ENCODE data around the gene RO60. TPM values are rescaled to one million over a fixed set of nuclear protein-coding genes. Genes with fewer than 3 reads are reported as not detected.

The RO60 gene
- total RNA-seq, 1 donor from 2014 or later = 62.4 TPM

DNA sequence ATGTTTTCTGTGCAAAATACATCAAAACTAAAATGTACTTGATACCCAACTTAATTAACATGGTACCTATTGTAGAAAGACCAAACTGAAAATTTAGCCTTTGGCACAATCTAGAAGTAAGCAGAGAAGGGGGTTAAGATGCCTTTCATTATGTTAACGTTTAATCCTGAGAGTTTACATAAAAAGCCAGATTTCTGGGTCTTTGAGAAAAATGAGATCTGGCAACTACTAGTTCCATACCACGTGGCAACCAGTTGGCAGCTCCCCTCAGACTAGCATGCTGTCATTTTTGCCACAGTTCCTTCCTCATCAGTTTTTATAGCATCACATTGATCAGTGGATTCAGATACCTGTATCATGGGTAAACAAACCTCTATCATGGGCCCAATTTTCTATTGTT lies 1.5 kb downstream of the RO60 start:
- no peak for DNase-seq (ENCODE audit: low spot score)

DNA sequence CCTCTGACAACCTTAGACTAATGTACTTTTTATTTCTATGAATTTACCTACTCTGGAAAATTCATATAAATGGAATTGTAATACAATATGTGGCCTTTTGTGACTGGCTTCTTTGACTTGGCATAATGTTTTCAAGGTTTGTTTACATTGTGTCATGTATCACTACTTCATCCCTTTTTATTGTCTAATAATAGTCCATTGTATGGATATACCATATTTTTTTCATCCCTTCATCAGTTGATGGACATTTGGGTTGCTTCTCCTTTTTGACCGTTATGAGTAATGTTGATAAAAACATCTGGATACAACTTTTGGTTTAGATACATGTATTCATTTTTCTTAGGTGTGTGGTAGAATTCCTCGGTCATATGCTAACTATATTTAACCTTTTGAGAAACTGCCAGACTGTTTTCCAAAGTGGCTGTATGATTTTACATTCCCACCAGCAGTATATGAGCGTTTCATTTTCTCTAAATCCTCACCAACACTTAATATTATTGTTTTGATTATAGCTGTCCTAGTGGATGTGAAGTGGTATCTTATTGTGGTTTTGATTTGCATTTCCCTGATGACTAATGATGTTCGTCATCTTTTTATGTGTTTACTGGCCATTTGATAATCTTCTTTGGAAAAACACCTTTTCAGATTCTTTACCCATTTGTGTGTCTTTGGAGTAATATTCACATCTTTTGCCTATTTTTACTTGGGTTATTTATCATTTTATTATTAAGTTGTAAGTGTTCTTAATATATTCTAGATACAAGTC lies 3.5 kb downstream of the RO60 start:
- DNase-seq (ENCODE audit: low spot score) = no peak

DNA sequence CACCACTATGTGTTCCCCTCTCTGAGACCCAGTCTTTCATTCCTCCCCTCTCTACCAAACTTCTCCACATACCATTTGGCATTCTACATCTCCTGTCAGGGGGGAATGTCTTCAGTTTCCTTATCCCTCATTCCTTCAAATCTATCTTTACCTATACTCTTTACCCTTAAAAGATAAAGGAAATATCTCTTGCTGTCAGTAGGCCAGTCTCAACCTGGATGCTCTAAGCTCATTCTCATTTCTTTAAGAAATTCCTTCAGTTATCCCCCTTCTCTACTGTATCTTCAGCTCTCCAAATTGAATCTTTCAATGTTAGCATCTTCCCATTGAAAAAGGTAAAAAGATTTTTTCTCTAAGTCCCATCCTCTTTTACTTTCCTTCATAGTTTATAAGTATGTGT lies 6.5 kb downstream of the RO60 start:
- DNase-seq (ENCODE audit: low spot score) = no peak

DNA sequence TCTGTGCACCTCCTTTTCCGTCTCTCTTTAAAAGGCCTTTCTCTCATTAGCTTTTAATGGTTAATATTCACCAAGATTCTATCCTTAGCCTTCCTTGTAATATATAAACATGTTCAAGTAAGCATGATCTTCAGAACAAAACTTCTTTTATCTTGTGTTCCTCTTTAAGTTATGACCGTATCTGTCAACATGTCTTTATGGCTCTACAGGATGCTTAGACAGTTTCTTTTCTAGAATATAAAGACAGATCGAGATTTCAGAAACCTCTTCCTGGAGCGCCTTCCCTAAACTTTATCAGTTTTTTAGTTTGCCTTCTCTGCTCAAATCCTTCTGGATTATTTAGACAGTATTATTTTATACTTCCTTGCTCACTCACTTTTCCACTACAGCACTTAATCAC lies 7.2 kb downstream of the RO60 start:
- DNase-seq (ENCODE audit: low spot score) = no peak

- DNase-seq (ENCODE audit: low spot score) = no peak
These were observed 8.6 kb downstream of the RO60 start for GRCh38 chr1:193068013-193068412.

DNA sequence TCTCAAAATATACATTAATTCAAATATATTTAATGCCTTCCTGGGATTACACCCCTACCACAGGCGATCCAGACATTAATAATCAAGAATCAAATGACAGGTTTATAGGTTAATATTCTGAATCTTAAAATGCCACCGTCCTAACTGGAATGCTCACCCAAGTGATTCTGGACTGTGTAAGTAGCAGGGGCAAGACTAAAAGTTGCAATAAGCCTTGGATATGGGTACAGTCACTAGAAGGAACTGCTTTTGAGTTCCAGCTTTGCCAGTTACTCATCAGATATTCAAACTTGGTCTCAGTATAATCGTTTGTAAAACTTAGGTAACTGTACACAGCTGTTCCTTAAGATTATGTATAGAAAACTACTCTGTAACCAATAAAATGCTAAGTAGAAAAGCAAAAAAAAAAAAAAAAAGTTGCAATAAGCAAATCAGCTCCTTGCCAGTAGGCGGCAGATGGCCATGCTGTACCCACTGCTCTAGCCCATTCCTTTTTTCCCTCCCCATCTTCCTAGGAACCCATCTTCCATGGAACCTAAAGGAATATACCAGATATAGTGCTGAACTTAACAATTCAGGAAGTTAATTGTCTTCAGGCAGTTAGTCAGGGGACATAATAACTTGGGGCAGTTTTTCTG lies 10.5 kb downstream of the RO60 start:
- DNase-seq (ENCODE audit: low spot score) = no peak

- DNase-seq (ENCODE audit: low spot score) = no peak
These were observed 11.0 kb downstream of the RO60 start for GRCh38 chr1:193070386-193070753.

GRCh38 chr1:193070942-193071341 lies 11.5 kb downstream of the RO60 start:
- DNase-seq (ENCODE audit: low spot score) = no peak

- DNase-seq (ENCODE audit: low spot score) = no peak
These were observed 18.6 kb downstream of the RO60 start for GRCh38 chr1:193077991-193078390.

- no peak for DNase-seq (ENCODE audit: low spot score)
These were observed 19.8 kb downstream of the RO60 start for GRCh38 chr1:193079187-193079586.

- DNase-seq (ENCODE audit: low spot score) = no peak
These were observed 24.1 kb downstream of the RO60 start for GRCh38 chr1:193083365-193084088.

DNA sequence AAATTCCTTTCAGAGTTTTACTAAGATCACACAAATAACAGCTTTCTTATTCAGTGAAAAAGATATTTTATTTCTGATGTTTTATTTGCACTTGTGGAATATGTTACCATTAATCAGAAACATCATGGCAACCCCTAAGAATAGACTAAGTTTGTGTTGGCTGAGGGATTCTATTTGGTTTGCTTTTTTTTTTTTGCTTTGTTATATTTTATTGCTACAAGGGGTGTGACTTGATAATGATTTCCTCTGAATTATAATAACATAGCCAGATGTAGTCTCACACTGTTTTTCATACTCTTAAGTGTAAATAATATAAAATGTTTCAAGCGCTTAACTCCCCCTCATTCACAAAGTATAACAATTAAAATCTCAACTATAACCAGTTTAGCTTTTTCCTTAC lies 25.9 kb downstream of the RO60 start:
- DNase-seq (ENCODE audit: low spot score) = no peak

- DNase-seq (ENCODE audit: low spot score) = no peak
These were observed 26.9 kb downstream of the RO60 start for GRCh38 chr1:193086342-193086741.

DNA sequence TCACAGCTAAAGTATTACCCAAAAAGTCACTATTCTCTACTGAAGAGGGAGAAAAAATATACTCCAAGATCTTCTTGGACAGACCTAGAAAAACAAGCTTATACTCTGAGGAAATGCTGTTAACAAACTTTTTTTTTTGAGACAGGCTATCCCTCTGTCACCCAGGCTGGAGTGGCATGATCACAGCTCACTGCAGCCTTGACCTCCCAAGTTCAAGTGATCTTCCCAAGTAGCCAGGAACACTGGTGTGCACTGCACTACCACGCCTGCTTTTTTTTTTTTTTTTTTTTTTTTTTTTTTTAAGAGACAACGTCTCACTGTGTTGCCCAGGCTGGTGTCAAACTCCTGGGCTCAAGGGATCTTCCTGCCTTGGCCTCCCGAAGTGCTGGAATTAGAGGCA lies 28.5 kb downstream of the RO60 start:
- DNase-seq (ENCODE audit: low spot score) = no peak

GRCh38 chr1:193090865-193091264 lies 31.5 kb downstream of the RO60 start:
- no peak for DNase-seq (ENCODE audit: low spot score)

- no peak for DNase-seq (ENCODE audit: low spot score)
These were observed 34.7 kb downstream of the RO60 start for GRCh38 chr1:193094112-193094511.

GRCh38 chr1:193102662-193103061 lies 43.2 kb downstream of the RO60 start:
- no peak for DNase-seq (ENCODE audit: low spot score)

GRCh38 chr1:193103759-193104501 lies 44.5 kb downstream of the RO60 start:
- no peak for DNase-seq (ENCODE audit: low spot score)

GRCh38 chr1:193104502-193104906 lies 45.1 kb downstream of the RO60 start:
- peak; percentile 49 for DNase-seq (ENCODE audit: low spot score)

- DNase-seq (ENCODE audit: low spot score) = peak; percentile 88
These were observed 45.8 kb downstream of the RO60 start, which contains the start of gene GLRX2 for GRCh38 chr1:193104907-193105820. GLRX2 (minus strand) TSS chr1:193105414; CDS start chr1:193105382, 32 bp downstream.

DNA sequence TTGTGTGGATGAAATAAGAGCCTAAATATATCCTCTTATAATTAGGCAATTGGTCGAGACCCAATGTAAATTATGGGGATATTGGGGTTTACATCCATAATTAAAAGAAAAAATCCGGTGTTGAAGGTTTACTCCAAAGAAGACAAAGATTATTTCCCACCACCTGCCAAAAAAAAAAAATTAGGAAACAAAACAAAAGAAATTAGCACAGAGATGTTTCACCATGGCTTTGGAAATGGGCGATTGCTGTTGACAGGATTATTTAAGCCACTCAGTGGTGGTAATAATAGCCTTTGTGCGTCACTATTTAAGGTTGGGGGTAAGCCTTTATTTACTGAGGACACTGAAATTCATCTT lies 46.4 kb downstream of the RO60 start:
- no peak for DNase-seq (ENCODE audit: low spot score)

Measured in ureter (tissue), 1 donor.